ENCODE measurements around the gene RAB34. TPM values are rescaled to one million over a fixed set of nuclear protein-coding genes. Genes with fewer than 3 reads are reported as not detected.

The RAB34 gene
- total RNA-seq, 2 donors from 2014 or later = 4.1 to 22.4 TPM

- Mint-ChIP-seq H3K36me3 (ENCODE audit: low read depth) (peaks cover 83% of the 10 kb centered on the region), H3K9me3 (no peaks in the 10 kb centered on the region), H3K4me3 (no peak overlapping the region), H3K27me3 (no peaks in the 10 kb centered on the region), H3K4me1 (peaks cover 1% of the 10 kb centered on the region), H3K27ac (peak overlapping the region; percentile 71)
- ATAC-seq (replicated peaks) = no peak
Observed at GRCh38 chr17:28702026-28702751, 15.5 kb downstream of the RAB34 start.

GRCh38 chr17:28700830-28701492, 16.7 kb downstream of the RAB34 start:
- no peaks in the 10 kb centered on the region for H3K9me3 Mint-ChIP-seq
- peaks cover 92% of the 10 kb centered on the region for H3K36me3 Mint-ChIP-seq (ENCODE audit: low read depth)
- H3K27ac Mint-ChIP-seq = no peak overlapping the region
- no peak for ATAC-seq (replicated peaks)
- H3K4me1 Mint-ChIP-seq = no peaks in the 10 kb centered on the region
- H3K4me3 Mint-ChIP-seq = no peak overlapping the region
- no peaks in the 10 kb centered on the region for H3K27me3 Mint-ChIP-seq

GRCh38 chr17:28700278-28700677, 17.4 kb downstream of the RAB34 start:
- H3K9me3 Mint-ChIP-seq = no peaks in the 10 kb centered on the region
- H3K27me3 Mint-ChIP-seq = no peaks in the 10 kb centered on the region
- peaks cover 92% of the 10 kb centered on the region for H3K36me3 Mint-ChIP-seq (ENCODE audit: low read depth)
- ATAC-seq (replicated peaks) = no peak
- no peak overlapping the region for H3K4me3 Mint-ChIP-seq
- H3K4me1 Mint-ChIP-seq = no peaks in the 10 kb centered on the region
- H3K27ac Mint-ChIP-seq = no peak overlapping the region

GRCh38 chr17:28698253-28698941, 19.3 kb downstream of the RAB34 start:
- no peak for ATAC-seq (replicated peaks)
- Mint-ChIP-seq H3K4me3 (no peak overlapping the region), H3K9me3 (no peaks in the 10 kb centered on the region), H3K36me3 (ENCODE audit: low read depth) (peaks cover 98% of the 10 kb centered on the region), H3K27me3 (no peaks in the 10 kb centered on the region), H3K4me1 (no peaks in the 10 kb centered on the region), H3K27ac (peak overlapping the region; percentile 8)

GRCh38 chr17:28693869-28694268, 23.8 kb downstream of the RAB34 start:
- H3K27ac Mint-ChIP-seq = no peak overlapping the region
- no peaks in the 10 kb centered on the region for H3K27me3 Mint-ChIP-seq
- ATAC-seq (replicated peaks) = no peak
- H3K4me3 Mint-ChIP-seq = no peak overlapping the region
- peaks cover 98% of the 10 kb centered on the region for H3K36me3 Mint-ChIP-seq (ENCODE audit: low read depth)
- no peaks in the 10 kb centered on the region for H3K4me1 Mint-ChIP-seq
- no peaks in the 10 kb centered on the region for H3K9me3 Mint-ChIP-seq

GRCh38 chr17:28689011-28689410, 28.7 kb downstream of the RAB34 start:
- Mint-ChIP-seq H3K27ac (no peak overlapping the region), H3K36me3 (ENCODE audit: low read depth) (peaks cover 98% of the 10 kb centered on the region), H3K27me3 (no peaks in the 10 kb centered on the region), H3K4me3 (no peak overlapping the region), H3K9me3 (no peaks in the 10 kb centered on the region), H3K4me1 (no peaks in the 10 kb centered on the region)
- ATAC-seq (replicated peaks) = no peak

GRCh38 chr17:28688481-28688880, 29.2 kb downstream of the RAB34 start:
- H3K27me3 Mint-ChIP-seq = no peaks in the 10 kb centered on the region
- ATAC-seq (replicated peaks) = no peak
- H3K27ac Mint-ChIP-seq = no peak overlapping the region
- peaks cover 98% of the 10 kb centered on the region for H3K36me3 Mint-ChIP-seq (ENCODE audit: low read depth)
- no peaks in the 10 kb centered on the region for H3K9me3 Mint-ChIP-seq
- no peak overlapping the region for H3K4me3 Mint-ChIP-seq
- H3K4me1 Mint-ChIP-seq = no peaks in the 10 kb centered on the region

GRCh38 chr17:28686296-28686695, 31.4 kb downstream of the RAB34 start:
- Mint-ChIP-seq H3K27ac (no peak overlapping the region), H3K9me3 (no peaks in the 10 kb centered on the region), H3K27me3 (no peaks in the 10 kb centered on the region), H3K4me1 (no peaks in the 10 kb centered on the region), H3K4me3 (no peak overlapping the region), H3K36me3 (ENCODE audit: low read depth) (peaks cover 100% of the 10 kb centered on the region)
- ATAC-seq (replicated peaks) = no peak

- H3K27ac Mint-ChIP-seq = no peak overlapping the region
- H3K36me3 Mint-ChIP-seq (ENCODE audit: low read depth) = peaks cover 100% of the 10 kb centered on the region
- no peaks in the 10 kb centered on the region for H3K27me3 Mint-ChIP-seq
- H3K4me1 Mint-ChIP-seq = no peaks in the 10 kb centered on the region
- H3K9me3 Mint-ChIP-seq = no peaks in the 10 kb centered on the region
- no peak for ATAC-seq (replicated peaks)
- H3K4me3 Mint-ChIP-seq = no peak overlapping the region
Observed at GRCh38 chr17:28685366-28685765, 32.3 kb downstream of the RAB34 start.

- Mint-ChIP-seq H3K9me3 (no peaks in the 10 kb centered on the region), H3K4me1 (no peaks in the 10 kb centered on the region), H3K27ac (no peak overlapping the region), H3K4me3 (no peak overlapping the region), H3K27me3 (no peaks in the 10 kb centered on the region), H3K36me3 (ENCODE audit: low read depth) (peaks cover 100% of the 10 kb centered on the region)
- ATAC-seq (replicated peaks) = no peak
Observed at GRCh38 chr17:28684963-28685362, 32.7 kb downstream of the RAB34 start.

GRCh38 chr17:28682655-28683054, 35.0 kb downstream of the RAB34 start:
- Mint-ChIP-seq H3K4me3 (no peak overlapping the region), H3K36me3 (ENCODE audit: low read depth) (peaks cover 100% of the 10 kb centered on the region), H3K27me3 (no peaks in the 10 kb centered on the region), H3K27ac (no peak overlapping the region), H3K4me1 (no peaks in the 10 kb centered on the region), H3K9me3 (no peaks in the 10 kb centered on the region)
- no peak for ATAC-seq (replicated peaks)

- H3K9me3 Mint-ChIP-seq = no peaks in the 10 kb centered on the region
- no peak for ATAC-seq (replicated peaks)
- H3K4me3 Mint-ChIP-seq = no peak overlapping the region
- H3K27ac Mint-ChIP-seq = no peak overlapping the region
- no peaks in the 10 kb centered on the region for H3K27me3 Mint-ChIP-seq
- H3K36me3 Mint-ChIP-seq (ENCODE audit: low read depth) = peaks cover 100% of the 10 kb centered on the region
- peaks cover 6% of the 10 kb centered on the region for H3K4me1 Mint-ChIP-seq
Observed at GRCh38 chr17:28675980-28676379, 41.7 kb downstream of the RAB34 start.

- no peak for ATAC-seq (replicated peaks)
Observed at GRCh38 chr17:28675490-28675889, 42.2 kb downstream of the RAB34 start.

GRCh38 chr17:28669918-28670317, 47.8 kb downstream of the RAB34 start:
- ATAC-seq (replicated peaks) = no peak
- Mint-ChIP-seq H3K27me3 (no peaks in the 10 kb centered on the region), H3K27ac (no peak overlapping the region), H3K36me3 (ENCODE audit: low read depth) (peaks cover 85% of the 10 kb centered on the region), H3K4me1 (peaks cover 27% of the 10 kb centered on the region), H3K4me3 (no peak overlapping the region), H3K9me3 (no peaks in the 10 kb centered on the region)

More at GRCh38 chr17:28675490-28675889, 42.2 kb downstream of the RAB34 start:
- no peaks in the 10 kb centered on the region for H3K9me3 Mint-ChIP-seq
- peaks cover 6% of the 10 kb centered on the region for H3K4me1 Mint-ChIP-seq
- H3K4me3 Mint-ChIP-seq = no peak overlapping the region
- peaks cover 100% of the 10 kb centered on the region for H3K36me3 Mint-ChIP-seq (ENCODE audit: low read depth)
- H3K27ac Mint-ChIP-seq = no peak overlapping the region
- no peaks in the 10 kb centered on the region for H3K27me3 Mint-ChIP-seq

- Mint-ChIP-seq H3K36me3 (ENCODE audit: low read depth) (peaks cover 85% of the 10 kb centered on the region), H3K9me3 (no peaks in the 10 kb centered on the region), H3K4me3 (no peak overlapping the region), H3K27me3 (no peaks in the 10 kb centered on the region), H3K27ac (peak overlapping the region; percentile 28), H3K4me1 (peaks cover 40% of the 10 kb centered on the region)
- no peak for ATAC-seq (replicated peaks)
Observed at GRCh38 chr17:28667870-28668269, 49.8 kb downstream of the RAB34 start.

Measured in activated T-helper 17 cell treated with anti-CD3 and anti-CD28 coated beads, Interleukin-2, amount 50 U/mL, for 72 hours (primary cell).